ENCODE data around the gene HADHA. TPM values are rescaled to one million over a fixed set of nuclear protein-coding genes. Genes with fewer than 3 reads are reported as not detected.

HADHA gene
- total RNA-seq, 1 donor: 135 TPM

DNA sequence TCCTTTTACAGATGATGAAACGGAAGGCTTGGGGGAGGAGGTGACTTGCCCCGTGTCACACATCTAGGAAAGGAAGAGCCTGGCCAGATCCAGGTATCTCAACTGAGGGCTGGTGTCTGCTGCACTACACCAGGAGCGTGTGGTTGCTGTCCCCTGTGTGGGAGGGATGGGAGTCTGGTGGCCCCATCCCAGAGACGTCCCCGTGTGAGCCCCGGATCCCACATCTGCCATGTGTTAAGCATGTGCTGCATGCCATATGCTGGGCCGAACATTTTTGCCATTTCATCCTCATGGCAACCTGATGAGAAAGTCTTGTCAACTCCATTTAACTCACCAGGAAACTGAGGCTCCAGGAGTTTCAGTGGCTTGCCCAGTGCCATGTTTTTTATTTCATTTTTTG lies 67.3 kb downstream of the HADHA start:
- DNase-seq (ENCODE audit: low read depth): no peak
- TF ChIP-seq, protein P1, sequence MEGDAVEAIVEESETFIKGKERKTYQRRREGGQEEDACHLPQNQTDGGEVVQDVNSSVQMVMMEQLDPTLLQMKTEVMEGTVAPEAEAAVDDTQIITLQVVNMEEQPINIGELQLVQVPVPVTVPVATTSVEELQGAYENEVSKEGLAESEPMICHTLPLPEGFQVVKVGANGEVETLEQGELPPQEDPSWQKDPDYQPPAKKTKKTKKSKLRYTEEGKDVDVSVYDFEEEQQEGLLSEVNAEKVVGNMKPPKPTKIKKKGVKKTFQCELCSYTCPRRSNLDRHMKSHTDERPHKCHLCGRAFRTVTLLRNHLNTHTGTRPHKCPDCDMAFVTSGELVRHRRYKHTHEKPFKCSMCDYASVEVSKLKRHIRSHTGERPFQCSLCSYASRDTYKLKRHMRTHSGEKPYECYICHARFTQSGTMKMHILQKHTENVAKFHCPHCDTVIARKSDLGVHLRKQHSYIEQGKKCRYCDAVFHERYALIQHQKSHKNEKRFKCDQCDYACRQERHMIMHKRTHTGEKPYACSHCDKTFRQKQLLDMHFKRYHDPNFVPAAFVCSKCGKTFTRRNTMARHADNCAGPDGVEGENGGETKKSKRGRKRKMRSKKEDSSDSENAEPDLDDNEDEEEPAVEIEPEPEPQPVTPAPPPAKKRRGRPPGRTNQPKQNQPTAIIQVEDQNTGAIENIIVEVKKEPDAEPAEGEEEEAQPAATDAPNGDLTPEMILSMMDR (IDR thresholded peaks at IDR 0.05; ENCODE audit: insufficient read depth, low read length): no peak
- no peak overlapping the region for H3K4me3 ChIP-seq (ENCODE audit: low read depth, low read length)

DNA sequence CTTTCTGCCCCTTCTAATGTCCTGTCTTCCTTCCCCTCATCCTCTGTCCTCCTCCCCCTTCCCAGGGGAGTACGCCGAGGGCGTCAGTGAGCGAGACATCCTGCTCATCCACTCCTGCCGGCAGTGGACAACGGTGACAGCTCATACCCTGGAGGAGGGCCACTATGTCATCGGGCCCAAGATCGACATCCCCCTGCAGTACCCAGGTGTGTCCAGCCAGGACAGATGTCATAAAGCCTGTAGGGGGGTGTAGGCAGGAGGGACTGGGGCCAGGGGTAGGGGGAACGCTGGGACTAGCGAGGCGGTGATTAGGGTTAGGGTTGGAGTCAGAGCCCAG lies 68.2 kb downstream of the HADHA start:
- DNase-seq (ENCODE audit: low read depth): no peak
- TF ChIP-seq, protein P1 (IDR thresholded peaks at IDR 0.05; ENCODE audit: insufficient read depth, low read length): no peak
- H3K4me3 ChIP-seq (ENCODE audit: low read depth, low read length): no peak overlapping the region

GRCh38 chr2:26175466-26176278 lies 68.8 kb downstream of the HADHA start:
- TF ChIP-seq, protein P1 (IDR thresholded peaks at IDR 0.05; ENCODE audit: insufficient read depth, low read length): no peak
- H3K4me3 ChIP-seq (ENCODE audit: low read depth, low read length): no peak overlapping the region
- DNase-seq (ENCODE audit: low read depth): no peak

GRCh38 chr2:26174691-26175465 lies 69.6 kb downstream of the HADHA start:
- TF ChIP-seq, protein P1 (IDR thresholded peaks at IDR 0.05; ENCODE audit: insufficient read depth, low read length): no peak
- H3K4me3 ChIP-seq (ENCODE audit: low read depth, low read length): no peak overlapping the region
- no peak for DNase-seq (ENCODE audit: low read depth)

- no peak for DNase-seq (ENCODE audit: low read depth)
- TF ChIP-seq, protein P1 (IDR thresholded peaks at IDR 0.05; ENCODE audit: insufficient read depth, low read length): no peak
- H3K4me3 ChIP-seq (ENCODE audit: low read depth, low read length): no peak overlapping the region
Observed at GRCh38 chr2:26173776-26174482, 70.5 kb downstream of the HADHA start.

DNA sequence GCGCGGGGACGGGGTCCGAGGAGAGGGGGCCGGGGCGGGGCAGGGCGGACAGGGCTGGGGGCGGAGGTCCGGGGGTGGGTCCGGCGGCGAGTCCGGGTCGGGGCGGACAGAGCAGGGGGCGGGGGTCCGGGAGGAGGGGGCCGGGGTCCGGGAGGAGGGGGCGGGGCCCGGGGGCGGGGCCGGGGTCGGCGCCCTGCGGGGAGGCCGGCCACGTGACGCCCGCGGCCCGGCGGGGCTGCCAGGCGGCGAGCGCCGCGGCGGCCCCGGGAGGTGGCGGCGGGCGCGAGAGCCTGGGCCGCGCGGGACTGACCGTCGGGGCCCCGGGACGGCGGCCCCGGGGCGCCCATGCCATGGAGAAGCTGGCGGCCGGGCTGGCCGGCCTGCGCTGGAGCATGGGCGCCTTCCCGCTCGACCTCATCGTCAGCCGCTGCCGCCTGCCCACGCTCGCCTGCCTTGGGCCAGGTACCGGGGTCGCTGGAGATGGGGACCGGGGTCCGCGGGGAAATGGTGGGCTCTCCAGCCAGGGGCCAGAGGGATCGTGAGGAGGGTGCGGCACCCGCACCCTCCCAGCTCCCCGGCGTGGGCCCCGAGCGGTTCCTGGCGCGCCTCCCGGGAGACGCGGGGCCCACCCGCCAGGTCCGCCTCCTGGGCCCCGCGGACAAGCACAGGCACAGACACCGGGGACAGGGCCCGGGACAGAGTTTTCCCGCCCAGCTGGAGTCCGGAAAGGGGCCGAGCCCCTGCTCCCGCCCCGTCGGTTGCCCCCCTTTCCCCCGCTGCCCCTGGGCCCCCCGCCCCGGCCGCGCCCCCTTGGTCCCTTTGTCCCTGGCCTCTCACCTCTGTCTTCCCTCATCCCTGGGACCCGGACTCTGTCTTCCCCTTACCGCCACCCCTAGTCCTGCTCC lies 71.3 kb downstream of the HADHA start, which contains the start of gene GAREM2:
TSS of gene GAREM2 (plus strand) at position 218 of the 905 bp plus-strand sequence. CDS start at position 351, 133 bp downstream.
- DNase-seq (ENCODE audit: low read depth): no peak
- TF ChIP-seq, protein P1 (IDR thresholded peaks at IDR 0.05; ENCODE audit: insufficient read depth, low read length): no peak
- H3K4me3 ChIP-seq (ENCODE audit: low read depth, low read length): peak within 1 kb of the TSS; percentile 40

Measured in fibroblast of the aortic adventitia (primary cell).